ENCODE data around the gene C19orf38.
"Not testable (repeated sequence)": the region's sequence is repeated elsewhere in the genome, so short reads cannot be mapped to it uniquely, and the experiment has no call there.

Gene C19orf38

GRCh38 chr19:10852098-10852800, 4.0 kb downstream of the C19orf38 start:
- no peak overlapping the region for H3K4me2 ChIP-seq
- H3K9ac ChIP-seq: no peak overlapping the region
- H3K4me3 ChIP-seq (IDR thresholded peaks at IDR 0.05; ENCODE audit: insufficient read depth, low read depth, low read length): no peak overlapping the region
- no peaks in the 10 kb centered on the region for H3K4me1 ChIP-seq (ENCODE audit: low read depth, poor library complexity, severe bottlenecking)
- no peaks in the 10 kb centered on the region for H3K36me3 ChIP-seq (ENCODE audit: insufficient read depth)
- H3K27me3 ChIP-seq (ENCODE audit: insufficient read depth, low read depth): no peaks in the 10 kb centered on the region; the same call in 1 of the 2 replicates
- H2AFZ ChIP-seq (ENCODE audit: low read depth): no peak overlapping the region
- H3K79me2 ChIP-seq (ENCODE audit: insufficient read depth, low read depth): no peaks in the 10 kb centered on the region
- no peak for TF ChIP-seq CTCF (conservative IDR thresholded peaks at IDR 0.05; ENCODE audit: low read depth, low read length)
- no peak overlapping the region for H3K27ac ChIP-seq
- H4K20me1 ChIP-seq (ENCODE audit: insufficient read depth): no peaks in the 10 kb centered on the region

- H2AFZ ChIP-seq (ENCODE audit: low read depth): no peak overlapping the region
- no peak overlapping the region for H3K4me3 ChIP-seq (IDR thresholded peaks at IDR 0.05; ENCODE audit: insufficient read depth, low read depth, low read length)
- H3K27ac ChIP-seq: no peak overlapping the region
- H3K4me1 ChIP-seq (ENCODE audit: low read depth, poor library complexity, severe bottlenecking): no peaks in the 10 kb centered on the region
- H3K4me2 ChIP-seq: no peak overlapping the region
- no peak overlapping the region for H3K9ac ChIP-seq
- H4K20me1 ChIP-seq (ENCODE audit: insufficient read depth): no peaks in the 10 kb centered on the region
- no peaks in the 10 kb centered on the region for H3K79me2 ChIP-seq (ENCODE audit: insufficient read depth, low read depth)
- H3K27me3 ChIP-seq (ENCODE audit: insufficient read depth, low read depth): no peaks in the 10 kb centered on the region; the same call in 1 of the 2 replicates
- no peak for TF ChIP-seq CTCF (conservative IDR thresholded peaks at IDR 0.05; ENCODE audit: low read depth, low read length)
- no peaks in the 10 kb centered on the region for H3K36me3 ChIP-seq (ENCODE audit: insufficient read depth)
These were observed 4.7 kb downstream of the C19orf38 start for GRCh38 chr19:10852941-10853340.

- H3K27me3 ChIP-seq (ENCODE audit: insufficient read depth, low read depth): no peaks in the 10 kb centered on the region; the same call in 1 of the 2 replicates
- H2AFZ ChIP-seq (ENCODE audit: low read depth): no peak overlapping the region
These were observed 6.3 kb downstream of the C19orf38 start for GRCh38 chr19:10854350-10855089.

GRCh38 chr19:10855879-10856522, 7.8 kb downstream of the C19orf38 start:
- Histone ChIP-seq H3K4me3 (IDR thresholded peaks at IDR 0.05; ENCODE audit: insufficient read depth, low read depth, low read length) (no peak overlapping the region), H4K20me1 (ENCODE audit: insufficient read depth) (no peaks in the 10 kb centered on the region), H2AFZ (ENCODE audit: low read depth) (no peak overlapping the region), H3K4me2 (no peak overlapping the region), H3K9ac (no peak overlapping the region), H3K27ac (no peak overlapping the region), H3K36me3 (ENCODE audit: insufficient read depth) (no peaks in the 10 kb centered on the region), H3K4me1 (ENCODE audit: low read depth, poor library complexity, severe bottlenecking) (no peaks in the 10 kb centered on the region), H3K79me2 (ENCODE audit: insufficient read depth, low read depth) (no peaks in the 10 kb centered on the region), H3K27me3 (ENCODE audit: insufficient read depth, low read depth) (no peaks in the 10 kb centered on the region; the same call in 1 of the 2 replicates)
- peak; percentile 65 for TF ChIP-seq CTCF (conservative IDR thresholded peaks at IDR 0.05; ENCODE audit: low read depth, low read length)

More at GRCh38 chr19:10854350-10855089, 6.3 kb downstream of the C19orf38 start:
- Histone ChIP-seq H3K4me2 (no peak overlapping the region), H3K79me2 (ENCODE audit: insufficient read depth, low read depth) (no peaks in the 10 kb centered on the region), H3K4me1 (ENCODE audit: low read depth, poor library complexity, severe bottlenecking) (no peaks in the 10 kb centered on the region), H3K9ac (no peak overlapping the region), H3K27ac (no peak overlapping the region), H4K20me1 (ENCODE audit: insufficient read depth) (no peaks in the 10 kb centered on the region), H3K36me3 (ENCODE audit: insufficient read depth) (no peaks in the 10 kb centered on the region), H3K4me3 (IDR thresholded peaks at IDR 0.05; ENCODE audit: insufficient read depth, low read depth, low read length) (no peak overlapping the region)
- TF ChIP-seq CTCF (conservative IDR thresholded peaks at IDR 0.05; ENCODE audit: low read depth, low read length): no peak

GRCh38 chr19:10856899-10857298, 8.7 kb downstream of the C19orf38 start:
- H3K27me3 ChIP-seq (ENCODE audit: insufficient read depth, low read depth); H3K4me3 ChIP-seq (IDR thresholded peaks at IDR 0.05; ENCODE audit: insufficient read depth, low read depth, low read length): not testable (repeated sequence)

More at GRCh38 chr19:10856899-10857298, 8.7 kb downstream of the C19orf38 start:
- not testable (repeated sequence) for H3K79me2 ChIP-seq (ENCODE audit: insufficient read depth, low read depth); H2AFZ ChIP-seq (ENCODE audit: low read depth); H3K27ac ChIP-seq; H3K36me3 ChIP-seq (ENCODE audit: insufficient read depth); H3K4me1 ChIP-seq (ENCODE audit: low read depth, poor library complexity, severe bottlenecking); H3K9ac ChIP-seq; H3K4me2 ChIP-seq; H4K20me1 ChIP-seq (ENCODE audit: insufficient read depth)

Data from KMS-11 (cell line).